GM21825 (cell line): Measurements from ENCODE around the gene TAPBP.

Source experiments
- ATAC-seq: cut with Tn5 transposase; IDR thresholded peaks from one replicate; pipeline ENCODE4 v1.9.1; 2021; ENCODE audit warnings: mild to moderate bottlenecking, moderate library complexity; ENCODE audit not compliant: unreplicated experiment

Gene TAPBP

GRCh38 chr6:33249732-33250630, 63.9 kb downstream of the TAPBP start:
- no peak for ATAC-seq
